OCI-LY7 (cell line): ENCODE results near the gene LITAFD.

Experiments
- EZH2phosphoT487 ChIP-seq: fragments of 200-600 bp; sonication (generic); IDR thresholded peaks from 2 replicates; pipeline ENCODE4 v1.6.1; 2018; ENCODE audit warnings: low read depth, borderline replicate concordance, mild to moderate bottlenecking, mixed run types, antibody characterized with exemption, low read length, moderate library complexity, mixed read lengths
- TF ChIP-seq, protein P1 (sequence below): fragments of 200-600 bp; sonication (generic); conservative IDR thresholded peaks from 2 replicates; pipeline ENCODE4 v1.5.1; 2014; ENCODE audit warnings: mild to moderate bottlenecking, antibody characterized with exemption, low read length, moderate library complexity, mixed read lengths

DNA sequence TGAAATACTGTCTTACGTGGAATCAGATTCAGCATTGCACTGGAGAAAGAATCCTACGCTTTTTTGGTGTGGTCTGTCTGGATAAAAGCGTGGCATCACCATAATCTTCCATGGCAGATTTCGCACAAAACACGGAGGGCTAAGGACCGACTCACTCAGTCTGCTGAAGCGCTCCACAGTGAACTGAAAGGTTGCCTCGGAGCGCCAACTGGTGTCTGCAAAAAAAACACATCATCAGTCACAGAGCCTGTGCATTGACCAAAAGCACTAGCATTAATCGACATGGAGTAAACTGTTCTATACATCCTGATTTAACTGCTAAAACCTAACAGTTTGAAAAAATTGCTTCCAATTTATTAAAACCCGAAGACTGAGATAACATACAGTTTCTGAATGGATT lies 41.0 kb downstream of the LITAFD start:
- TF ChIP-seq EZH2phosphoT487 = no peak
- TF ChIP-seq, protein P1, sequence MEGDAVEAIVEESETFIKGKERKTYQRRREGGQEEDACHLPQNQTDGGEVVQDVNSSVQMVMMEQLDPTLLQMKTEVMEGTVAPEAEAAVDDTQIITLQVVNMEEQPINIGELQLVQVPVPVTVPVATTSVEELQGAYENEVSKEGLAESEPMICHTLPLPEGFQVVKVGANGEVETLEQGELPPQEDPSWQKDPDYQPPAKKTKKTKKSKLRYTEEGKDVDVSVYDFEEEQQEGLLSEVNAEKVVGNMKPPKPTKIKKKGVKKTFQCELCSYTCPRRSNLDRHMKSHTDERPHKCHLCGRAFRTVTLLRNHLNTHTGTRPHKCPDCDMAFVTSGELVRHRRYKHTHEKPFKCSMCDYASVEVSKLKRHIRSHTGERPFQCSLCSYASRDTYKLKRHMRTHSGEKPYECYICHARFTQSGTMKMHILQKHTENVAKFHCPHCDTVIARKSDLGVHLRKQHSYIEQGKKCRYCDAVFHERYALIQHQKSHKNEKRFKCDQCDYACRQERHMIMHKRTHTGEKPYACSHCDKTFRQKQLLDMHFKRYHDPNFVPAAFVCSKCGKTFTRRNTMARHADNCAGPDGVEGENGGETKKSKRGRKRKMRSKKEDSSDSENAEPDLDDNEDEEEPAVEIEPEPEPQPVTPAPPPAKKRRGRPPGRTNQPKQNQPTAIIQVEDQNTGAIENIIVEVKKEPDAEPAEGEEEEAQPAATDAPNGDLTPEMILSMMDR = no peak
